GM21360 (cell line): ENCODE measurements around the gene S100A12.

Experiments
- ATAC-seq: cut with Tn5 transposase; IDR thresholded peaks from one replicate; pipeline ENCODE4 v1.9.1; 2021; ENCODE audit warnings: mild to moderate bottlenecking, moderate library complexity; ENCODE audit not compliant: unreplicated experiment

S100A12 gene

GRCh38 chr1:153397051-153397923, 21.9 kb upstream of the S100A12 start:
- ATAC-seq, result no peak

- no peak for ATAC-seq
Observed at GRCh38 chr1:153396461-153396860, 21.0 kb upstream of the S100A12 start.

GRCh38 chr1:153395776-153396175, 20.4 kb upstream of the S100A12 start:
- no peak for ATAC-seq

- no peak for ATAC-seq
Observed at GRCh38 chr1:153395136-153395685, 19.8 kb upstream of the S100A12 start.

GRCh38 chr1:153394391-153394790, 19.0 kb upstream of the S100A12 start:
- no peak for ATAC-seq

DNA sequence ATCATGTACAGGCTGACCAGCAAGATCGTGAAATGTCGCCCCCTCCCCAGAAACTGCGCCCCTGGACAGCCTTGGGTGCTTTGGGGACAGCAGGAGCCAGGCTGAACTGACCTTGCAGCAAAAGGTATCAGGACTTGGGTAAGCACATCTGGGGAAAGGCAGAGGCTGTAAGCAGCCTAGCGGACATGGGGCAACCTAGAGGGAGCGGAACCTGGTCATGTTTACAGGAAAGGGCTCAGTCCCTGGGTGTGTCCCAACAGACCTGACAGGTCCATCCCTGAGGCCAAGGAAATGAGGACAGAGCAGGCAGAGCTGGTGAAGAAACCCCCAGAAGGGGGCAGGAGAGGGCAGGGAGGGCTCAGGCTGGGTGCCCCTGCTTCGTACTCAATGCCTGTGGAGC, 18.5 kb upstream of the S100A12 start:
- no peak for ATAC-seq

- ATAC-seq, result no peak
Observed at GRCh38 chr1:153392822-153393221, 17.4 kb upstream of the S100A12 start.

DNA sequence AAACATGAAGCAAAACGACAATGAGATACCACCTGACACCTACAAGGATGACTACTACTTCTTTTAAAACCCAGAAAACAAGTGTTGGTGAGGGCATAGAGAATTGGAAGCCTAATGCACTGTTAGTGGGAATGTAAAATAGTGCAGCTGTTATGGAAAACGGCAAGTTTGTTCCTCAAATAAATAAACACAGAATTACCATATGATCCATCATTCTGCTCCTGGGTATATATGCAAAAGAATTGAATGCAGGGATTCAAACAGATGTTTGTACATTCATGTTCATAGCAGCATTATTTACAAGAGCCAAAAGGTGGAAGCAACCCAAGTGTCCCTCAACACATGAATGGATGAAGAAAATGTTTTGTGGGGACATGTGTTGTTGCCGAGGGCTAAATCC, 16.8 kb upstream of the S100A12 start:
- ATAC-seq, result no peak

- ATAC-seq, result no peak
Observed at GRCh38 chr1:153390938-153391710, 15.7 kb upstream of the S100A12 start, which contains the start of gene S100A8. S100A8 (minus strand) TSS chr1:153391073; CDS start chr1:153390535, 538 bp downstream.

- no peak for ATAC-seq
Observed at GRCh38 chr1:153389973-153390879, 14.8 kb upstream of the S100A12 start.

DNA sequence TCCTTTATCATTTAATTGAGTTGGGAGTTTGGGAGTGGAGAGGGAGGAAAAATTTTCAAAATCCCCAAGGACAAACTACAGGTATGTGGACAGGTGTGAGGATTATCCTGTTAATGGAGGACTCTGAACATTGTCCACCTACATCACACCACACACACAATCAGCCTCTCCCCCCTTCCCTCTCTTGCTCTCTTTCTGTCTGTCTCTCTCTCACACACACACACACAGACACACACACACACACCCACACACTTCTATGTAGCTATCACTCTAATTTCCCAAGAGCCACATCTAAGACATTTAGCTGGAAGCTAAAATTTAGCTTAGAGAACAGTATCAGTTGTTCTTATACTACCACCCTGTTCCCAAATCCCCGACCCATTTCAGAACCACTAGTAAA, 14.0 kb upstream of the S100A12 start:
- ATAC-seq, result no peak

DNA sequence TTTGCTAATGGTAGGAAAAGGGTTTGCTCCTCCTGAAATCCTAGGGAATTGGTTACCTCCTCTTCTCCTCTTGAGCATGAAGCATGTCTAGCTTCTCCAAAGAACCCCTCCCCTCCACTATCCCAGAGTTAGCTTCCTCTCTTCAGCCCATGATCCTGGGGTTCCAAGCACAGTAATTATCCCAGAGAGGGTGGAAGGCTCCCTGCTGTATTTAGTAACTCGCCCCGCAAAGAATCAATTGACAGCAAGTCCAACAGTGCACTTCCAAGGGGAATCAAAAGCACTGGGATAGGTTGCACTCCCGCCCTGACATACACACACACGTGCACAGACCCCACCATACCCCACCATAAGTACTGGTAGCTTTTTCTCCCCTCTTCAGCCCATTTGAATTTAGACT, 12.4 kb upstream of the S100A12 start:
- ATAC-seq, result no peak

DNA sequence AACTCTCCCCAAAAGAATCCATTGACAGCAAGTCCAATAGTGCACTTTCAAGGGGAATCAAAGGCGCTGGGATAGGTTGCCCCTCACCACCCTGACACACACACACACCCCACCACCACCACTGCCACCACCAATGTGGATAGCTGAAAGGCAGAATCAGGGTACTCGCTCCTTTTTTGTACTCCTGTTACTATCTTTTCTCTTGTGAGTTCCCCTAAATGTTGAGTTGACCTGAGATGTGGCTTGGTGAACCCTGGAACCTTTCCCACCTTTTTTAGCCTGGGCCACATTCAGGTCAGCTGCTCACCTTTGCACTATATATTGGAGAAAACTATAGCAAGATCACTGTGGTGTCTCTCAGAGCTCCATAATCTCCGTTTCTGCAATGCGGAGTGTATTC, 11.6 kb upstream of the S100A12 start:
- ATAC-seq, result no peak

DNA sequence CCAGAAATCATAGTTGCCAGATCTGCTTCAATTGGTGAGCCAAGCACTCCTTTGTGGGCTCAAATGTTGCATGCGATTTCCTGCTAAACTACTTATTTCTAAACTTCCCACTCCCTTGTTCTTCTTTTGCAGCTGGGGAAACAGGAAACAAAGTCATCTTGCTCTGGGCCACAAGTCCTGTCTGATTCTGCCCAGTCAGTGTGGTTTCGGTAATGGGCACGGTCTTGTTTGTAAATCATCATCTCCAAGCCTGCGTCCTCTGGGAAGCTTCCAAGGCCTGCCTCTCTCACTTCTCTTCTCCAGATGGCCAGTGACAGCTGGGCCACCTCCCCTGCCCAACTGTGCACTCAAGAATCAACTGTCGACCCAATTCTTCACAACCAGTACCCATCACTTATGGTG, 11.1 kb upstream of the S100A12 start:
- no peak for ATAC-seq

GRCh38 chr1:153384958-153385580, 9.6 kb upstream of the S100A12 start:
- no peak for ATAC-seq

GRCh38 chr1:153380711-153381110, 5.3 kb upstream of the S100A12 start:
- ATAC-seq, result no peak

- no peak for ATAC-seq
Observed at GRCh38 chr1:153379591-153379990, 4.2 kb upstream of the S100A12 start.

GRCh38 chr1:153374071-153374470, 1.4 kb downstream of the S100A12 start:
- no peak for ATAC-seq

- ATAC-seq, result no peak
Observed at GRCh38 chr1:153372571-153372970, 2.9 kb downstream of the S100A12 start.

DNA sequence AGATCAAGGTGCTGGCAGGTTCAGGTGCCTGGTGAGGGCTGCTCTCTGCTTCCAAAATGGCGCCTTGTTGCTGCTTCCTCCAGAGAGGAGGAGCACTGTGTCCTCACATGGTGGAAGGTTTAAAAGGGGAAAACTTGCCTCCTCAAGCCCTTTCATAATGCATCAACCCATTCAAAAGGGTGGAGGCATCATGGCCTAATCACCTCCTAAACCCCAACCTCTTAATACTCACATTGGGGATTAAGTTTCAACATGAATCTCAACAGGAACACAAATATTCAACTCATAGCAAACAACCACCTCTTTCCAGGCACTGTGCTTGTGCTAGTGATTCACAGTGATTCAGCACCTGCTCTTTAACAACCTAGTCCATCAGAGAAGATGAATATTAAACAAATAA, 4.2 kb downstream of the S100A12 start:
- ATAC-seq, result no peak
